Erythroblast (primary cell): ENCODE data around the gene ZNF407.

Source experiments
- DNase-seq, 2 experiments: peaks; one replicate each; lab custom pipeline; 2025; lab: John Stamatoyannopoulos, UW
- GATA1 ChIP-seq: IDR thresholded peaks from 2 replicates; pipeline ENCODE4 v1.6.1; 2011; ENCODE audit warnings: low read depth, mild to moderate bottlenecking, control low read depth, low read length, moderate library complexity
- POLR2A ChIP-seq: IDR thresholded peaks from 2 replicates; pipeline ENCODE4 v1.6.1; 2011; ENCODE audit warnings: mild to moderate bottlenecking, low read length

Gene ZNF407

DNA sequence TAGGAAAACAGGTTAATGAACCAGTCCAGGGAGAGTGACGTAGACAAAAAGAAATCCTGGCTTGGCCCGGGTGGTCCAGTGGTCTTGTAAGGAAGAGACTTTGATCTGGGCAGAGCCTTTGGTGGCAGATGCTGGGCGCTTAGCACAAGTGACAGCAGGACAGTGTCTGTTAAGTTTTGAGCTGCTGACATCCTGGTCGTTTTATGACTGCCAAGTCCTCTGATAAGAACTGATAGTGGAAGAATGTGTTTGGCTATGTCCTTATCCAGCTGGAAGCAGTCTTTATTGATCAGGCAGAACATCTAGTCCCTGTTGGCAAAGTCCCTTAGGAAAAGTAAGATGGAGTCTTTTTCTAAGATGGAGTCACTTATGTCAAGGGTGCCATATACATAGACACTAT lies 27.4 kb upstream of the ZNF407 start:
- TF ChIP-seq POLR2A (no peak), GATA1 (no peak)
- DNase-seq = no peak

DNA sequence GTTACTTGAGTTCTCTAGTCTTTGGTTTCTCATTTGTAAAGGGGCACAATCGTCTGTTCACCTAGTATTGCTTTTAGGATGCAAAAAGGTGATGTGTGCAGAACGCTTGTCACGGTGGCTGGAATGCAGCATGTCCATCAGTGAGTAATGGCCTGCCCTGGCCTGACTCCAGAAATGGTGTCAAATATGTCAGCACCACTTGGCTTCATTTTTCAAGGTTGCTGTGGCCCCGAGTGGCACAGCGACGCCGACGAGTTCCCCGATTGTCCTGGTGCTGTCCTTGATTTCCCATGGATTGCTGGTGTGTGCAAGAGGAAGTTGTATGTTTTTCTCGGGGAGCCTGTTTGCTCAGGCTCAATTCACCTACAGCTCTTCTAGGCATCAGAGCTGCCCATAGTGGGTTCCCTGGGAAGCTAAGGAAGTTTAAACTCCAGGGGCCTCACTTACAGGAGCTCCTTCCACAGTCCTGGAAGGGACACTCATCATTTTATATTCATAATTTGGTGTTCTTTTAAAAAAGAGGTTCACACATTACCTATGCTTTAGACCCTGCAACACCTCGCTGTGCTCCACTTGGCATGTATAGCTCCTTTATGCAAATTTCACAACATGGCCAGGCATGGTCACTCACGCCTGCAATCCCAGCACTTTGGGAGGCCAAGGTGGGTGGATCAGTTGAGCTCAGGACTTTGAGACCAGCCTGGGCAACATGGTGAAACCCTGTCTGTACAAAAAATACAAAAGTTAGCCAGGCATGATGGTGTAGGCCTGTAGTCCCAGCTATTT lies 25.6 kb upstream of the ZNF407 start:
- no peak for DNase-seq
- no peak for TF ChIP-seq GATA1
- no peak for TF ChIP-seq POLR2A

DNA sequence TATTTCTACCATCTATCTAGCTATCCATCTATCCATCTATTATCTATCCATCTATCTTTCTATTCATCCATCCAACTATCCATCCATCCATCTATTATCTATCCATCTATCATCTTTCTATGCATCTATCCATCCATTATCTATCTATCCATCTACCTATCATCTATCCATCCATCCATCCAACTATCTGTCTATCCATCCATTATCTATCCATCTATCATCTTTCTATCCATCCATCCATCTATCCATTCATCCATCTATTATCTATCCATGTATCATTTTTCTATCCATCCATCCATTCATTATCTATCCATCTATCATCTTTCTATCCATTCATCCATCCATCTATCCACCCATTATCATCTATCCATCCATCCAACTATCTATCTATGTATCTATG lies 24.6 kb upstream of the ZNF407 start:
- TF ChIP-seq GATA1 (no peak), POLR2A (no peak)
- DNase-seq = no peak

DNA sequence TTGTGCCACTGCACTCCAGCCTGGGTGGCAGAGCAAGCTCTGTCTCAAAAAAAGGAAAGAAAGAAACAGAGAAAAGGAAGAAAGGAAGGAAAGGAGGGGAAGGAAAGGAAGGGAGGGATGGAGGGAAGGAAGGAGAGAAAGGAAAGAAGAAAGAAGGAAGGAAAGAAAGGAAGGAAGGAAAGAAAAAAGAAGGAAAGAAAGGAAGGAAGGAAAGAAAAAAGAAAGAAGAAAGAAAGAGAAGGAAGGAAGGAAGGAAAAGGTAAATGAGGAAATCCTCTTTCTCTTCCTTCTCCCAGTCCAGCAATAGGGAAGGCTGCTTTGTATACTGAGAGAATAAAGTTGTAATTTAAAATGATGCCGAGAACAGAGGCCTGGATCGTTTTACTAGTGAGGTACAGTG lies 22.8 kb upstream of the ZNF407 start:
- no peak for DNase-seq
- TF ChIP-seq POLR2A (no peak), GATA1 (no peak)

DNA sequence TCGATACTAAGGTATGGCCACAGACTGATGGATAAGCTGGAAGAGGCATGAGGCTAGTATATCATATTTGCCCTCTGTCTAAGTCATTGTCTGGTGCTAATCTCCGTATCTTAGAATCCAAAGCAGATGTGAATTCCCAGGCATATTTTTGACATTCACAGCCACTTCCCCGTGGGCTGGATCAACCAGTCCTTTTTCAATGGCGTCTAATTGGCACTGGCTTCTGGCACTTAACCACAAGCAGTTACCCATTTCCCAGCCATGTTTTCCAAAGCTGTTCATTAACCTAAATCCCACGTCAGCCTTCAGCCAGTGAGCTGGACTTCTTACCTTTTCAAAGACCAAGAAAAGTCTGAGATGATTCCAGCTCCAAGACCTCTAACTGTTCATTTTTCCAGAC lies 20.7 kb upstream of the ZNF407 start:
- no peak for DNase-seq
- TF ChIP-seq GATA1 (no peak), POLR2A (no peak)

DNA sequence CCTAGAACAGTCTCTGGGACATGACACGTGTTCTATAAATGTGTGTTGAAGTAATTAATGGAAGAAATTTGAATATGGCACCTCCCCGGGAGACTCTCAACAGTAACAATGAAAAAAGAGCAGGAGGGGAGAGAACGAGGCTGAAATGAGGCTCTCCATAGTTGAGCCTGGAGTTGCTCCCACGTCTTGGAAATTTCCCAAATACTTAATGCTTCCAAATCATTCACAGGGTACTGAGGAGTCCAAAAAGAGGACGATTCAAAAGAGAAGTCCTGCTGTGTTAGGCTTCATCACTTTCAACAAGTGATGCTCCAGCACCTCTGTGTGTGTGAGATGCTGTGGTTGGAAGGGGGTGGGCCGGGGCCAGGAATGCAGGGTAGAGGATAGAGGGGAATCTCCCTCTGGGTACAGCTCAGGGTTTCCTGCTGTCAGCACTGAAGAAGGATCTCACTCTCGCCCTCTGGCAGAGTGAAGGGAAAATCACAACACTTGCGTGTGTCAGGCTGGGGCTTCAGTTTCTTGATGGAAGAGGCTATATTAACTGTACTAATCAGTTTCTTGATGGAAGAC lies 18.1 kb upstream of the ZNF407 start:
- no peak for TF ChIP-seq GATA1
- no peak for TF ChIP-seq POLR2A
- no peak for DNase-seq

DNA sequence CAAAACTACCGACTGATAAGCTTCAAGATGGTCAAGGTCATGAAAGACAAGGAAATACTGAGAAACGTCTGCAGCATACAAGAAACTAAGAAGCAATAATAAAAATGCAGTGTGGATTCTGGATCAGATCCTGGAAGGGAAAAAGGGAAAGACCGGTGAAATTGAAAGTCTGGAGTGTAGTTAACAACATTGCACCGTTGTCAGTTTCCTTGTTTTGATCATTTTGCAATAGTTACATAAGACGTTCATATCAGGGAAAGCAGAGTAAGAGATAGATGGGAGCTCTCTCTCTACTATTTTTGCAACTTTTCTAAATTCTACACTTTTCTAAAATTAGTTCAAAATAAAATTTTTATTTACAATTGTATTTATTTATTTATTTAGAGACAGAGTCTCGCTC lies 15.0 kb upstream of the ZNF407 start:
- DNase-seq = no peak
- TF ChIP-seq POLR2A (no peak), GATA1 (no peak)

DNA sequence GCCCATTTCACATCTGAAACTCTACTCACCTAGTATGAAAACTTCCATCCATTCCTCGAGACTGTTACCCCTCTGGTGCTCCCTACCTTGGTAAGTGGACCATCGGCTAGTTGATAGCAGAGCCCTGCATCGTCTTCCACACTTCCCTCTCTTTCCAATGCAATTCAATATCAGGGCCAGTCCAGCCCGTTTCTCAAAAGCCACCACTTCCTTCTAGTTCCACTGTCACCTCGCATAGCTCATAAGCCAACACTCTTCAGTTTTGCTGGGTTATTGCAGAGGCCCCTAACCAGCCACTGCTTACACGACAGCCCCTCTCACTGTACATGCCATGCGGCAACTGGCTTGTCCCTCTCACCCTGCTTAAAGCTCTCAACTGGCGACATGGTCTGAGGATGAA lies 10.2 kb upstream of the ZNF407 start:
- no peak for TF ChIP-seq GATA1
- no peak for TF ChIP-seq POLR2A
- no peak for DNase-seq

DNA sequence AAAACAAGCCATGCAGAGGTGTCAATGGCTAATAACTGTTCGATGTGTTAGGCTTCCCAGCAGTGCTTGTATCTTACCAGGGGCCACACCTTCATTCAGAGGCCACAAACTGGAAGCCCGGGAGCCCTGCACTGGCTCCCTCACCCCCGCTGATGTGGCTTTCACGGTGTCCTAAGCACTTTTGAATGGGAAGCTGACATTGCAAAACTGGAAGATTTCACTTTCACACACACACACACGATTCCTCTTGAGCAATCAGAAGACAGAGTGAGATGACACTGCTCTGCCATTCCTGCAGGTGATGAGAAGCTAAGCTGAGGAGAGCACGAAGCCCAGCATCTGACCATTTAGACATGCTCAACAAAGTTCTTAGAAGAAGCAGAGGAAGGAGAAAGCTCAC lies 8.6 kb upstream of the ZNF407 start:
- no peak for DNase-seq

DNA sequence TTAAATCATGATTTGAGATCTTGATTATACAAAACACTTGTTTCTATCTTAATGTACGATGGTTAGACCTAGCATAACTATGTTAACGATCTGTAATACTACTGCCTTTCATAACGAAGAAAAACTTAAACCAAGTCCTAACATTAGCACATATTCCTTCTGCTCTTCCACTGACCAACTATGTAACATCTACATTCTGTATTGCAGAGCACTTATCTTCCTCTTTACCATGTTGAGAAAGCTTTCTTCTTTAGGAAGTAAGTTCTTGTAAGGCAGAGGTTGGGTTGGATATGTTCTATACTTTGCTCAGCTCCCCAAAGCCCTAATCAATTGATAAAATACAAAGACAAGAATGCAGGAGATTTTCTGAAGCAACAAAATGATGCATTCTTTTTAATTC lies 7.9 kb upstream of the ZNF407 start:
- TF ChIP-seq GATA1 (no peak), POLR2A (no peak)
- no peak for DNase-seq

More for the DNA sequence above, 8.6 kb upstream of the ZNF407 start:
- TF ChIP-seq GATA1 = no peak
- no peak for TF ChIP-seq POLR2A

DNA sequence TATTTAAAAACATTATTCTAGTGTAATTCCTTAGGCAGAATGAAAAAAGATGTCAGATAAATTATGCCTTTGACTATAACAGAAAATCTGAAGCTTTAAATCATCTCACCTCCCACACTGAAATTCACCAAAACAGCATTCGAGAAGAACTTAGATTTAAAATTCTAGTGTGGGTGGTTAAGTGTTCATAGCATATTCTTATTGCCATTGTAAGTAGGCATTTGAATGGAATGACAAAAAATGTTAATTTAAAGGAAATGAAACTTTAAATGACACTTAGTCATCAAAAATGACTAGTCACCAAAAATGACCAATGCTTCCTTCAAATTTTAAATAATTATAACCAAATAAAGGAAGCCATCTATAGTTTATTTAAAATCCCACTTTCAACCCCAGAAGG lies 7.0 kb upstream of the ZNF407 start:
- no peak for DNase-seq
- TF ChIP-seq GATA1 = no peak
- no peak for TF ChIP-seq POLR2A

DNA sequence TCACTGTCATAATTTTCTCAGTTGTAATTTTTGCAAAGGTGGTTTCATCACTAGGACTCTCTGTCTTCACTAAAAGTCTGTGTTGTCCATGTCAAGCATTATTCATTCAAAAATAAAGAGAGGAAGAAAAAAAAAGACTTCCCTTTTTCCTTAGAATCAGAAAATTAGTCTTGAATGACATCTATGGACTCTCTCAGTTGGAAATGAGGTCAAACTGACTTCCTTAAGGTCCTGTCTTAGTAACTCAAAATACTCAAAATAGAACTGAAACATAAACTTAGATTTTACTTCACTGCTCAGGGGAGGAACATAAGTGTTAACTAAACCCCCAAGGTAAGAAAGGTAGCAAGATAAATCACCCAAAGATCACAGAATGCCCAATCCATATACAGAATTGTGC lies 2.2 kb upstream of the ZNF407 start:
- TF ChIP-seq POLR2A = no peak
- no peak for TF ChIP-seq GATA1
- DNase-seq = peak in 1 of 2 experiments; percentile 25

DNA sequence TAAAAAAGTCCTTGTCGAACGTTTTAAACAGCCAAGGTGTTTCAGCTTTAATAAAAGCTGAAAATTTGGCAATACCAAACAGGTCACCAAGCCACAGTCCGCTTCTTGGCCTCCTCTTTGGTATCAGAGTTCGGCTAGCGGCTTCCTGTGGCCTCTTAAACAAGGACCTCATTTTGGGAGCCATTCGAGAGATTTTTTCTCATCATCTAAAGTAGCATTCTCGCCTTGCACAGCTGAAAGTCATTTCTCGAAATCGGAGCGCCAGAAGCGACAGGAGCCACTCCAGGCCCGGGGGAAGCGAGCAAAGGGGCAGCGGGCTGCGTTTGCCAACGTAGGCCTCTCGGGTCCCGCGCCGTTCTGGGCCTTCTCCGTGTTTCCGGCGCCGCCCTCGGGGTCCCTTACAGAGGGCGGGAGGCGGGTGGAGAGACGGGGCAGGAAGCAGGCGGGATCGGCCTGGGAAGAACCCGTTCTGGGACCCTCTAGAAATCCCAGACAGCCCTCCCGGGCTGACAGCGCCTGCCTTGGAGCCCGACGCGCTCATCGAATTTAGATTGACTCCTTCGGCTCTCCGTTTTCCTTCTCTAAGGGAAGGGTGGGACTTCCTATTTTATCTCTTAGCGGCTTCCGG lies 522 bp upstream of the ZNF407 start:
- TF ChIP-seq GATA1 = no peak
- TF ChIP-seq POLR2A = no peak
- peak; percentile 91 to 93 for DNase-seq

DNA sequence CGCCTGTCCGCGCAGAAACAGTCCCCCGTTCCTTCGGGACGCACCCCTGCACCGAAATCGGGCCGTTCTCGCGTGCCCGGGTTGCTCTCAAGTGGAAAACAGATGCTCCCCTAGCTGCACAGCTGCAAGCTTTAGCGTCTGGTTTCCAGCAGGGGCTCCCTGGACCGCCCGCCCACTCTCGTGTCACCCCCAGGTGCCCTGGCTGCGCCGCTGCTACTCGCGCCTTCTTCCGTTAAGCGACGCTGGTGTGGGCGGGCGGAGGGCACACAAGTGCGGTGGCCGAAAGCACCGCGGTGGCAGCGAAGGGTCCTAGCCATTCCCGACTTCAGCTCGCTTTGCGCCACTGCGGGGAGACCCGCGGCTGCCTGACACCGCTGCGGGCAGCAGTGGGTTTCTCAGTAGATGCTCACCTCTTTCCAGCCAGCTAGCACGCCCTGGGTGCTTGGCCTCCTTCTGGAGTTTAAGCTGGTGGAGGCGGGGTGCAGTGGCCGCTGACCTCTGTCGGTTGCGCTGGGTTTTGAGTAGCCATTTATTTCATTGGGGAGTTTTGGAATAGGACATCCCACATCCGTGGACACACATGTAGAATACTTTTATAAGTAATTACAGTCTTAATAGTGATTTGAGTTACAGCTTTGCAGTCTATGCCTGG lies 806 bp downstream of the ZNF407 start:
- DNase-seq = peak; percentile 83 to 84
- TF ChIP-seq GATA1 (no peak), POLR2A (no peak)
